Nephron (organoid): ENCODE data around the gene TRIM44.
"Not testable (repeated sequence)": the region's sequence is repeated elsewhere in the genome, so short reads cannot be mapped to it uniquely, and the experiment has no call there.

Experiments used
- H3K27ac Mint-ChIP-seq, 3 experiments: 2 replicates each; pipeline ENCODE4 v1.8.0; 2020; ENCODE audit warnings: mixed read lengths in 3 of 3, mild to moderate bottlenecking in 2 of 3, moderate library complexity in 1 of 3
- H3K27me3 Mint-ChIP-seq: 2 replicates; pipeline ENCODE4 v1.8.0; 2021; ENCODE audit warnings: low read depth, mild to moderate bottlenecking, moderate library complexity, mixed read lengths
- H3K36me3 Mint-ChIP-seq: 2 replicates; pipeline ENCODE4 v1.8.0; 2020; ENCODE audit warnings: low read depth, mixed read lengths
- H3K4me1 Mint-ChIP-seq: 2 replicates; pipeline ENCODE4 v1.8.0; 2020; ENCODE audit warnings: mixed read lengths
- H3K4me3 Mint-ChIP-seq, 3 experiments: 2 replicates each; pipeline ENCODE4 v1.8.0; 2020; ENCODE audit warnings: mild to moderate bottlenecking in 3 of 3, mixed read lengths in 3 of 3, moderate library complexity in 2 of 3
- H3K9me3 Mint-ChIP-seq: 2 replicates; pipeline ENCODE4 v1.8.0; 2020; ENCODE audit warnings: mixed read lengths
- TF ChIP-seq, protein P1 (sequence below), 3 experiments: fragments of 200-600 bp; sonication (generic); IDR thresholded peaks; one replicate each; pipeline ENCODE4 v1.5.0; 2021; ENCODE audit warnings: antibody characterized with exemption in 3 of 3; ENCODE audit not compliant: unreplicated experiment in 3 of 3

Gene TRIM44

DNA sequence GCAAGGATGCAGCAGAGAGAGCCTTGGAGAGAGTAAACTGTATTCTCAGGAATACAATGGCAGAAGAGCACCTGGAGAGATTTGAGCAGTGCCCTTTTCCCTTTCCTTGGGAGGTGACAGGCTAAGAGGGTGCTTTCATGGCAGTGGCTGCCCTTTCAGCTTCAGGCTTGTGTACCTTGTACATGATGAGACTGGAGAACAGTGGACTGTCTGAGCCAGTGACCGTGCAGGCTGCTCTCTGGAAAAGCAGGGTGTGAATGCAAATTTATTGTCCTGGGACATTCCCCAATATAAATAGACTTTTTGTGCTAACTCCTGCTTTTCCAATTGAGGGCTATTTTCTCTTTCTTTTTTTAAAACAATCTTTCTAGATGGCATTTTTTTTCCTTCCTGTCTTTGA, 99.3 kb downstream of the TRIM44 start:
- TF ChIP-seq, protein P1, sequence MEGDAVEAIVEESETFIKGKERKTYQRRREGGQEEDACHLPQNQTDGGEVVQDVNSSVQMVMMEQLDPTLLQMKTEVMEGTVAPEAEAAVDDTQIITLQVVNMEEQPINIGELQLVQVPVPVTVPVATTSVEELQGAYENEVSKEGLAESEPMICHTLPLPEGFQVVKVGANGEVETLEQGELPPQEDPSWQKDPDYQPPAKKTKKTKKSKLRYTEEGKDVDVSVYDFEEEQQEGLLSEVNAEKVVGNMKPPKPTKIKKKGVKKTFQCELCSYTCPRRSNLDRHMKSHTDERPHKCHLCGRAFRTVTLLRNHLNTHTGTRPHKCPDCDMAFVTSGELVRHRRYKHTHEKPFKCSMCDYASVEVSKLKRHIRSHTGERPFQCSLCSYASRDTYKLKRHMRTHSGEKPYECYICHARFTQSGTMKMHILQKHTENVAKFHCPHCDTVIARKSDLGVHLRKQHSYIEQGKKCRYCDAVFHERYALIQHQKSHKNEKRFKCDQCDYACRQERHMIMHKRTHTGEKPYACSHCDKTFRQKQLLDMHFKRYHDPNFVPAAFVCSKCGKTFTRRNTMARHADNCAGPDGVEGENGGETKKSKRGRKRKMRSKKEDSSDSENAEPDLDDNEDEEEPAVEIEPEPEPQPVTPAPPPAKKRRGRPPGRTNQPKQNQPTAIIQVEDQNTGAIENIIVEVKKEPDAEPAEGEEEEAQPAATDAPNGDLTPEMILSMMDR (IDR thresholded peaks at IDR 0.05; ENCODE audit: unreplicated experiment in 3 of 3): no peak
- H3K27me3 Mint-ChIP-seq: no peaks in the 10 kb centered on the region
- peaks cover 17% of the 10 kb centered on the region for H3K4me1 Mint-ChIP-seq
- H3K27ac Mint-ChIP-seq: peak overlapping the region in 1 of 3 experiments; percentile 52
- peaks cover 18% of the 10 kb centered on the region for H3K9me3 Mint-ChIP-seq
- H3K4me3 Mint-ChIP-seq: no peak overlapping the region
- peaks cover 49% of the 10 kb centered on the region for H3K36me3 Mint-ChIP-seq

DNA sequence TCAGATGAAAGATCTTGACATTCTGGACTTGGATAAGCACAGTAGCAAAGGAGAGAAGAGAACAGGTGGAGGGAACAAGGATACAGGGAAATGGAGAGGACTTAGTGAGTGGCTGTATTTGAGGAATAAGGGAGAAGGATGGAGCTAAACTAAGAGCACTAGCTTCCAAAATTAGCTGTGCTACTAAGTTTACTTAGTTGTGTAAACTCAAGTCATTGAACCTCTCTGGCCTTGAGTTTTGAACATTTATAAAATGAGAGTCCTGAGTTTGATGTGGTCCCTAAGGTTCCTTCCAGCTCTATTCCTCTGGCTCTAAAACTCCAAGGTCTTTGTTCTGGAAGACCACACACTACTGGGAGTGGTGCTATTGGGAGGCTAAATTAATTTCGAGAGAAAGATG, 100.7 kb downstream of the TRIM44 start:
- Mint-ChIP-seq H3K4me3 (no peak overlapping the region), H3K27ac (peak overlapping the region in 1 of 3 experiments; percentile 31), H3K36me3 (peaks cover 38% of the 10 kb centered on the region), H3K27me3 (no peaks in the 10 kb centered on the region), H3K9me3 (peaks cover 7% of the 10 kb centered on the region), H3K4me1 (peaks cover 17% of the 10 kb centered on the region)
- TF ChIP-seq, protein P1 (IDR thresholded peaks at IDR 0.05; ENCODE audit: unreplicated experiment in 3 of 3): no peak

- peaks cover 17% of the 10 kb centered on the region for H3K4me1 Mint-ChIP-seq
- peak overlapping the region in 2 of 3 experiments; percentile 55 to 90 for H3K27ac Mint-ChIP-seq
- H3K27me3 Mint-ChIP-seq: no peaks in the 10 kb centered on the region
- no peak overlapping the region for H3K4me3 Mint-ChIP-seq
- H3K9me3 Mint-ChIP-seq: peaks cover 5% of the 10 kb centered on the region
- TF ChIP-seq, protein P1 (IDR thresholded peaks at IDR 0.05; ENCODE audit: unreplicated experiment in 3 of 3): no peak
- H3K36me3 Mint-ChIP-seq: peaks cover 38% of the 10 kb centered on the region
Observed at GRCh38 chr11:35763765-35764164, 101.2 kb downstream of the TRIM44 start.

DNA sequence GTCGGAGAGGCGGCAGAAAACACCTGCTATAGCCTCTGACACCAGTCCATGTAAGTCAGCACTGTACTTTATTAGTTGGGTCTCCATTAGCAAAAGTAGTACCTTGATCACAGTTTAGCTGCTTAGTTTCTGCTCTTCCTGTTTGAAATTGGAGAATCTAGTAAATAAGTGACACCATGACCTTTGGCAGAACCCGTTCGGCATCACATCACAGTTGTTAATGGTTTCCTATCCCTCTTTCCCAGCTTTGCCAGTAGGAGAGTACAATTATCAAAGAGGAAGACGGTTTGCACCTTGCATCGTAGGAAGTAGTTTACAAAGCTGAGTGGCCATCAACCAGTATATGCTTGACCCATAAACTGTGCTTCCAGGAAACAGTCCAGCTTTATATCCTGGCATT, 101.8 kb downstream of the TRIM44 start:
- Mint-ChIP-seq H3K9me3 (peaks cover 3% of the 10 kb centered on the region), H3K4me1 (peaks cover 17% of the 10 kb centered on the region), H3K27ac (peak overlapping the region in 2 of 3 experiments; percentile 55 to 90), H3K36me3 (peaks cover 36% of the 10 kb centered on the region), H3K27me3 (no peaks in the 10 kb centered on the region), H3K4me3 (no peak overlapping the region)
- TF ChIP-seq, protein P1 (IDR thresholded peaks at IDR 0.05; ENCODE audit: unreplicated experiment in 3 of 3): no peak

DNA sequence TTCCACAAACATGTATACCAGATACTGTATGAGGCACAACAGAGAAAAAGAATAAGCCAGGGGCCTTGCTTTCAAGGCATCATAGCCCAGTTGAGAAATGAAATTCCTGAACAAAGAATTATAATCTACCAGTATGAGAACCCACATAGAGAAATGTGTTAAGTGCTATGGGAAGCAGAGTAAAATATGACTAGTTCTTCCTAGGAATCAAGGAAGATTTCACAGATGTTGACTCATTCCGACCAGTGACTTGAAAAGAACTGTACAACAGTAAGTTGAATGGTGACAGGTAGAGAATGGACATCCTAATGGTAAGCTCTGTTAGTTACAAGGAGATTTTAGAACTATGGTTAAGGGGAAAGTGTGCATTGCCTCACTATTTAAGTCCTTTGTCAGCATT, 102.6 kb downstream of the TRIM44 start:
- H3K4me1 Mint-ChIP-seq: peaks cover 17% of the 10 kb centered on the region
- H3K27me3 Mint-ChIP-seq: no peaks in the 10 kb centered on the region
- H3K4me3 Mint-ChIP-seq: no peak overlapping the region

GRCh38 chr11:35766651-35767050, 104.1 kb downstream of the TRIM44 start:
- Mint-ChIP-seq H3K36me3 (peaks cover 41% of the 10 kb centered on the region), H3K27me3 (no peaks in the 10 kb centered on the region), H3K4me3 (no peak overlapping the region), H3K27ac (peak overlapping the region in 2 of 3 experiments; percentile 14 to 70), H3K9me3 (peaks cover 16% of the 10 kb centered on the region), H3K4me1 (peaks cover 17% of the 10 kb centered on the region)
- TF ChIP-seq, protein P1 (IDR thresholded peaks at IDR 0.05; ENCODE audit: unreplicated experiment in 3 of 3): no peak

More for the DNA sequence above, 102.6 kb downstream of the TRIM44 start:
- Mint-ChIP-seq H3K27ac (peak overlapping the region in 1 of 3 experiments; percentile 27), H3K36me3 (peaks cover 33% of the 10 kb centered on the region), H3K9me3 (peaks cover 4% of the 10 kb centered on the region)
- TF ChIP-seq, protein P1 (IDR thresholded peaks at IDR 0.05; ENCODE audit: unreplicated experiment in 3 of 3): no peak

DNA sequence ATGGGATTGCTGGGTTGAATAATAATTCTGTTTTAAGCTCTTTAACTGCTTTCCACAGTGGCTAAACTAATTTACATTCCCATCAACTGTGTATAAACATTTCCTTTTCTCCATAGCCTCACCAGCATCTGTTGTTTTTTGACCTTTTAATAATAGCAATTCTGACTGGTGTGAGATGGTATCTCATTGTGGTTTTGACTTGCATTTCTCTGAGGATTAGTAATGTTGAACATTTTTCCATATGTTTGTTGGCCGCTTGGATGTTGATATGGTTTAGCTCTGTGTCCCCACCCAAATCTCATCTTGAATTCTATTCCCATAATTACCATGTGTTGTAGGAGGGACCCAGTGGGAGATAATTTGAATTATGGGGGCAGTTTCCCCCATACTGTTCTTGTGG, 107.8 kb downstream of the TRIM44 start:
- H3K4me3 Mint-ChIP-seq, H3K4me1 Mint-ChIP-seq, H3K27me3 Mint-ChIP-seq, H3K27ac Mint-ChIP-seq: not testable (repeated sequence)
- peaks cover 62% of the 10 kb centered on the region for H3K36me3 Mint-ChIP-seq
- H3K9me3 Mint-ChIP-seq: peaks cover 44% of the 10 kb centered on the region
